HG02642 (cell line): ENCODE results near the gene RCC1.
"Not testable (repeated sequence)": the region's sequence is repeated elsewhere in the genome, so short reads cannot be mapped to it uniquely, and the experiment has no call there.

Experiments used
- ATAC-seq: cut with Tn5 transposase; IDR thresholded peaks from one replicate; pipeline ENCODE4 v1.9.1; 2021; ENCODE audit warnings: mild to moderate bottlenecking; ENCODE audit not compliant: unreplicated experiment, poor library complexity

The RCC1 gene

GRCh38 chr1:28505406-28506187 is at the start of gene RCC1:
RCC1 (plus strand) TSS chr1:28506043; CDS start chr1:28529867, 23,824 bp downstream.
- ATAC-seq, result peak; percentile 84

GRCh38 chr1:28456078-28456477 is 49.8 kb upstream of the RCC1 start:
- ATAC-seq, result no peak

GRCh38 chr1:28457678-28458077 is 48.2 kb upstream of the RCC1 start:
- no peak for ATAC-seq

GRCh38 chr1:28458237-28459228 is 47.3 kb upstream of the RCC1 start:
- no peak for ATAC-seq

- ATAC-seq, result no peak
Measured at GRCh38 chr1:28466226-28466778, 39.5 kb upstream of the RCC1 start.

- ATAC-seq, result no peak
Measured at GRCh38 chr1:28470146-28470545, 35.7 kb upstream of the RCC1 start.

- not testable (repeated sequence) for ATAC-seq
Measured at GRCh38 chr1:28479497-28479896, 26.3 kb upstream of the RCC1 start.

GRCh38 chr1:28480308-28480707 is 25.5 kb upstream of the RCC1 start:
- no peak for ATAC-seq

GRCh38 chr1:28482138-28482537 is 23.7 kb upstream of the RCC1 start:
- no peak for ATAC-seq

- ATAC-seq, result no peak
Measured at GRCh38 chr1:28482702-28483101, 23.1 kb upstream of the RCC1 start.

GRCh38 chr1:28494737-28495136 is 11.1 kb upstream of the RCC1 start:
- ATAC-seq, result no peak

GRCh38 chr1:28499553-28499952 is 6.3 kb upstream of the RCC1 start:
- ATAC-seq, result no peak

GRCh38 chr1:28501925-28502324 is 3.9 kb upstream of the RCC1 start:
- no peak for ATAC-seq

- ATAC-seq, result no peak
Measured at GRCh38 chr1:28503117-28503516, 2.7 kb upstream of the RCC1 start.

GRCh38 chr1:28506907-28507246 is 1.0 kb downstream of the RCC1 start:
- ATAC-seq, result no peak

GRCh38 chr1:28507247-28507645 is 1.4 kb downstream of the RCC1 start:
- no peak for ATAC-seq

- no peak for ATAC-seq
Measured at GRCh38 chr1:28507646-28508434, 2.0 kb downstream of the RCC1 start.

- ATAC-seq, result no peak
Measured at GRCh38 chr1:28508435-28508754, 2.6 kb downstream of the RCC1 start.

GRCh38 chr1:28509705-28510272 is 3.9 kb downstream of the RCC1 start:
- no peak for ATAC-seq
